GM23338 (cell line): Measurements from ENCODE around the gene SF1. TPM values are rescaled to one million over a fixed set of nuclear protein-coding genes. Genes with fewer than 3 reads are reported as not detected.

Source experiments
- ATAC-seq: fragments of 200-7000 bp; cut with Tn5 transposase; 3 replicates; pipeline ENCODE4 v1.9.1; 2020
- DNase-seq: peaks from one replicate; pipeline ENCODE4 v3.0.0-alpha.2; 2015; ENCODE audit warnings: low spot score
- H2AFZ ChIP-seq: fragments of 200-600 bp; sonication (generic); 2 replicates; pipeline ENCODE4 v1.8.0; 2016; ENCODE audit warnings: antibody characterized with exemption, mild to moderate bottlenecking, moderate library complexity
- H3F3A ChIP-seq: fragments of 200-600 bp; sonication (generic); replicated peaks from 2 replicates; pipeline ENCODE4 v1.8.0; 2017; ENCODE audit warnings: antibody characterized with exemption, mixed run types, low read depth
- H3K27ac ChIP-seq: fragments of 200-600 bp; sonication (generic); 2 replicates; pipeline ENCODE4 v1.6.1; 2016; ENCODE audit warnings: low read depth
- H3K27me3 ChIP-seq: fragments of 200-600 bp; sonication (generic); 2 replicates; pipeline ENCODE4 v1.8.0; 2016; ENCODE audit warnings: mild to moderate bottlenecking, mixed run types, moderate library complexity; ENCODE audit not compliant: insufficient read depth
- H3K36me3 ChIP-seq: fragments of 200-600 bp; sonication (generic); 2 replicates; pipeline ENCODE4 v1.8.0; 2016; ENCODE audit warnings: mild to moderate bottlenecking; ENCODE audit not compliant: insufficient read depth
- H3K4me1 ChIP-seq: fragments of 200-600 bp; sonication (generic); 2 replicates; pipeline ENCODE4 v1.8.0; 2016; ENCODE audit warnings: mild to moderate bottlenecking, moderate library complexity; ENCODE audit not compliant: insufficient read depth
- H3K4me2 ChIP-seq: fragments of 200-600 bp; sonication (generic); 2 replicates; pipeline ENCODE4 v1.7.1; 2017; ENCODE audit warnings: mixed run types
- H3K4me3 ChIP-seq: fragments of 200-600 bp; sonication (generic); 2 replicates; pipeline ENCODE4 v1.6.1; 2016; ENCODE audit warnings: mixed run types
- H3K79me2 ChIP-seq: fragments of 200-600 bp; sonication (generic); replicated peaks from 2 replicates; pipeline ENCODE4 v1.8.0; 2017; ENCODE audit warnings: mild to moderate bottlenecking; ENCODE audit not compliant: insufficient read depth
- H3K9me2 ChIP-seq: fragments of 200-600 bp; sonication (generic); 2 replicates; pipeline ENCODE4 v1.8.0; 2017; ENCODE audit not compliant: insufficient read depth
- H4K20me1 ChIP-seq: fragments of 200-600 bp; sonication (generic); replicated peaks from 2 replicates; pipeline ENCODE4 v1.8.0; 2017; ENCODE audit warnings: mild to moderate bottlenecking; ENCODE audit not compliant: insufficient read depth
- H3K27ac Mint-ChIP-seq: 2 replicates; pipeline ENCODE4 v1.8.0; 2020; ENCODE audit warnings: inconsistent platforms, mild to moderate bottlenecking, moderate library complexity, mixed read lengths
- H3K27me3 Mint-ChIP-seq: 3 replicates; pipeline ENCODE4 v1.8.0; 2022; ENCODE audit warnings: low read depth, mild to moderate bottlenecking, moderate library complexity, mixed read lengths, inconsistent platforms; ENCODE audit not compliant: insufficient read depth, poor library complexity
- H3K36me3 Mint-ChIP-seq: 3 replicates; pipeline ENCODE4 v1.8.0; 2021; ENCODE audit warnings: low read depth, mild to moderate bottlenecking, inconsistent platforms, moderate library complexity, mixed read lengths
- H3K4me1 Mint-ChIP-seq: 3 replicates; pipeline ENCODE4 v1.8.0; 2020; ENCODE audit warnings: mild to moderate bottlenecking, inconsistent platforms, mixed read lengths
- H3K4me3 Mint-ChIP-seq: 3 replicates; pipeline ENCODE4 v1.8.0; 2021; ENCODE audit warnings: moderate library complexity, mild to moderate bottlenecking, inconsistent platforms, mixed read lengths
- H3K9me3 Mint-ChIP-seq: 3 replicates; pipeline ENCODE4 v1.8.0; 2020; ENCODE audit warnings: moderate library complexity, mild to moderate bottlenecking, inconsistent platforms, mixed read lengths
- CREB1 ChIP-seq: fragments of 250-450 bp; sonication (Bioruptor Pico); IDR thresholded peaks from 2 replicates; pipeline ENCODE4 v1.5.0; 2020; ENCODE audit warnings: low read depth, mild to moderate bottlenecking, moderate library complexity
- CTCF ChIP-seq, 2 experiments: fragments of 200-600 bp in 1 of 2; sonication (generic) in 1 of 2; conservative IDR thresholded peaks; 2 replicates each; pipeline versions ENCODE4 v1.5.1 to v1.6.1; 2016 to 2017; ENCODE audit warnings: antibody characterized with exemption in 2 of 2, low read depth in 2 of 2, mild to moderate bottlenecking in 2 of 2, moderate library complexity in 1 of 2
- ETS1 ChIP-seq: IDR thresholded peaks from 2 replicates; pipeline ENCODE4 v1.6.1; 2016; ENCODE audit warnings: antibody characterized with exemption
- EZH2 ChIP-seq: fragments of 200-600 bp; sonication (generic); IDR thresholded peaks from one replicate; pipeline ENCODE4 v1.8.0; 2017; ENCODE audit warnings: antibody characterized with exemption, mild to moderate bottlenecking, low read depth; ENCODE audit not compliant: unreplicated experiment
- EZH2phosphoT487 ChIP-seq: fragments of 200-600 bp; sonication (generic); IDR thresholded peaks from one replicate; pipeline ENCODE4 v1.8.1; 2018; ENCODE audit warnings: antibody characterized with exemption; ENCODE audit not compliant: unreplicated experiment
- JUNB ChIP-seq: IDR thresholded peaks from one replicate; pipeline ENCODE4 v1.6.1; 2016; ENCODE audit warnings: antibody characterized with exemption; ENCODE audit not compliant: unreplicated experiment
- NANOG ChIP-seq: IDR thresholded peaks from 2 replicates; pipeline ENCODE4 v1.6.1; 2016; ENCODE audit warnings: antibody characterized with exemption, borderline replicate concordance
- POLR2AphosphoS5 ChIP-seq: IDR thresholded peaks from 2 replicates; pipeline ENCODE4 v1.6.1; 2016; ENCODE audit warnings: antibody characterized with exemption, low read depth
- REST ChIP-seq: IDR thresholded peaks from one replicate; pipeline ENCODE4 v1.6.1; 2018; ENCODE audit warnings: antibody characterized with exemption; ENCODE audit not compliant: unreplicated experiment
- STAT1 ChIP-seq: IDR thresholded peaks from one replicate; pipeline ENCODE4 v1.6.1; 2016; ENCODE audit warnings: antibody characterized with exemption; ENCODE audit not compliant: unreplicated experiment
- ZNF114 ChIP-seq: fragments of 250-450 bp; sonication (Bioruptor Pico); IDR thresholded peaks from 2 replicates; pipeline ENCODE4 v1.5.0; 2020; ENCODE audit warnings: mild to moderate bottlenecking, moderate library complexity
- ZNF331 ChIP-seq: fragments of 250-450 bp; sonication (Bioruptor Pico); IDR thresholded peaks from 2 replicates; pipeline ENCODE4 v1.5.0; 2020; ENCODE audit warnings: low read depth, mild to moderate bottlenecking, moderate library complexity
- polyA plus RNA-seq: library from polyadenylated mRNA; unstranded; fragments of >200 nt; fragmentation: Nextera tagmentation; extraction: Ambion mirVana; gene quantifications from 2 replicates; pipeline ENCODE4 v1.2.1, GENCODE V29; 2016
- total RNA-seq: library from RNA; depleted of rRNA; stranded (reverse); fragments of >200 nt; shearing (Covaris generic); gene quantifications from 2 replicates; pipeline ENCODE4 v1.2.3, GENCODE V29; 2014
- TF ChIP-seq, protein P1 (sequence below): fragments of 250-450 bp; sonication (Bioruptor Pico); IDR thresholded peaks from 2 replicates; pipeline ENCODE4 v1.5.0; 2020; ENCODE audit warnings: mild to moderate bottlenecking, moderate library complexity

Gene SF1
- total and polyA plus RNA-seq, 2 experiments from 2014 or later, result 76.9 to 252 TPM

- H2AFZ ChIP-seq, result no peak overlapping the region
- H3K4me1 ChIP-seq, result no peaks in the 10 kb centered on the region
- no peak overlapping the region for H3K4me2 ChIP-seq
- no peaks in the 10 kb centered on the region for H3K4me1 Mint-ChIP-seq
- no peak for TF ChIP-seq CTCF (conservative IDR thresholded peaks at IDR 0.05; ENCODE audit: low read depth in 2 of 2)
- TF ChIP-seq REST, result no peak
- TF ChIP-seq ZNF331, result no peak
- TF ChIP-seq JUNB, result no peak
- no peak for TF ChIP-seq ETS1
- TF ChIP-seq ZNF114 (CRISPR knock-in tag), result no peak
- no peak for TF ChIP-seq EZH2
- TF ChIP-seq CREB1 (CRISPR knock-in tag), result no peak
- TF ChIP-seq, protein P1, sequence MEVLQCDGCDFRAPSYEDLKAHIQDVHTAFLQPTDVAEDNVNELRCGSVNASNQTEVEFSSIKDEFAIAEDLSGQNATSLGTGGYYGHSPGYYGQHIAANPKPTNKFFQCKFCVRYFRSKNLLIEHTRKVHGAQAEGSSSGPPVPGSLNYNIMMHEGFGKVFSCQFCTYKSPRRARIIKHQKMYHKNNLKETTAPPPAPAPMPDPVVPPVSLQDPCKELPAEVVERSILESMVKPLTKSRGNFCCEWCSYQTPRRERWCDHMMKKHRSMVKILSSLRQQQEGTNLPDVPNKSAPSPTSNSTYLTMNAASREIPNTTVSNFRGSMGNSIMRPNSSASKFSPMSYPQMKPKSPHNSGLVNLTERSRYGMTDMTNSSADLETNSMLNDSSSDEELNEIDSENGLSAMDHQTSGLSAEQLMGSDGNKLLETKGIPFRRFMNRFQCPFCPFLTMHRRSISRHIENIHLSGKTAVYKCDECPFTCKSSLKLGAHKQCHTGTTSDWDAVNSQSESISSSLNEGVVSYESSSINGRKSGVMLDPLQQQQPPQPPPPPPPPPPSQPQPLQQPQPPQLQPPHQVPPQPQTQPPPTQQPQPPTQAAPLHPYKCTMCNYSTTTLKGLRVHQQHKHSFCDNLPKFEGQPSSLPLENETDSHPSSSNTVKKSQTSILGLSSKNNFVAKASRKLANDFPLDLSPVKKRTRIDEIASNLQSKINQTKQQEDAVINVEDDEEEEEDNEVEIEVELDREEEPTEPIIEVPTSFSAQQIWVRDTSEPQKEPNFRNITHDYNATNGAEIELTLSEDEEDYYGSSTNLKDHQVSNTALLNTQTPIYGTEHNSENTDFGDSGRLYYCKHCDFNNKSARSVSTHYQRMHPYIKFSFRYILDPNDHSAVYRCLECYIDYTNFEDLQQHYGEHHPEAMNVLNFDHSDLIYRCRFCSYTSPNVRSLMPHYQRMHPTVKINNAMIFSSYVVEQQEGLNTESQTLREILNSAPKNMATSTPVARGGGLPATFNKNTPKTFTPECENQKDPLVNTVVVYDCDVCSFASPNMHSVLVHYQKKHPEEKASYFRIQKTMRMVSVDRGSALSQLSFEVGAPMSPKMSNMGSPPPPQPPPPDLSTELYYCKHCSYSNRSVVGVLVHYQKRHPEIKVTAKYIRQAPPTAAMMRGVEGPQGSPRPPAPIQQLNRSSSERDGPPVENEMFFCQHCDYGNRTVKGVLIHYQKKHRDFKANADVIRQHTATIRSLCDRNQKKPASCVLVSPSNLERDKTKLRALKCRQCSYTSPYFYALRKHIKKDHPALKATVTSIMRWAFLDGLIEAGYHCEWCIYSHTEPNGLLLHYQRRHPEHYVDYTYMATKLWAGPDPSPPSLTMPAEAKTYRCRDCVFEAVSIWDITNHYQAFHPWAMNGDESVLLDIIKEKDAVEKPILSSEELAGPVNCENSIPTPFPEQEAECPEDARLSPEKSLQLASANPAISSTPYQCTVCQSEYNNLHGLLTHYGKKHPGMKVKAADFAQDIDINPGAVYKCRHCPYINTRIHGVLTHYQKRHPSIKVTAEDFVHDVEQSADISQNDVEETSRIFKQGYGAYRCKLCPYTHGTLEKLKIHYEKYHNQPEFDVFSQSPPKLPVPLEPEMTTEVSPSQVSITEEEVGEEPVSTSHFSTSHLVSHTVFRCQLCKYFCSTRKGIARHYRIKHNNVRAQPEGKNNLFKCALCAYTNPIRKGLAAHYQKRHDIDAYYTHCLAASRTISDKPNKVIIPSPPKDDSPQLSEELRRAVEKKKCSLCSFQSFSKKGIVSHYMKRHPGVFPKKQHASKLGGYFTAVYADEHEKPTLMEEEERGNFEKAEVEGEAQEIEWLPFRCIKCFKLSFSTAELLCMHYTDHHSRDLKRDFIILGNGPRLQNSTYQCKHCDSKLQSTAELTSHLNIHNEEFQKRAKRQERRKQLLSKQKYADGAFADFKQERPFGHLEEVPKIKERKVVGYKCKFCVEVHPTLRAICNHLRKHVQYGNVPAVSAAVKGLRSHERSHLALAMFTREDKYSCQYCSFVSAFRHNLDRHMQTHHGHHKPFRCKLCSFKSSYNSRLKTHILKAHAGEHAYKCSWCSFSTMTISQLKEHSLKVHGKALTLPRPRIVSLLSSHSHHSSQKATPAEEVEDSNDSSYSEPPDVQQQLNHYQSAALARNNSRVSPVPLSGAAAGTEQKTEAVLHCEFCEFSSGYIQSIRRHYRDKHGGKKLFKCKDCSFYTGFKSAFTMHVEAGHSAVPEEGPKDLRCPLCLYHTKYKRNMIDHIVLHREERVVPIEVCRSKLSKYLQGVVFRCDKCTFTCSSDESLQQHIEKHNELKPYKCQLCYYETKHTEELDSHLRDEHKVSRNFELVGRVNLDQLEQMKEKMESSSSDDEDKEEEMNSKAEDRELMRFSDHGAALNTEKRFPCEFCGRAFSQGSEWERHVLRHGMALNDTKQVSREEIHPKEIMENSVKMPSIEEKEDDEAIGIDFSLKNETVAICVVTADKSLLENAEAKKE (CRISPR knock-in tag), result no peak
- no peak for TF ChIP-seq EZH2phosphoT487
- no peak for TF ChIP-seq POLR2AphosphoS5
- no peak for TF ChIP-seq NANOG
- TF ChIP-seq STAT1, result no peak
- no peaks in the 10 kb centered on the region for H3K9me2 ChIP-seq
- H3K9me3 Mint-ChIP-seq, result no peaks in the 10 kb centered on the region
- no peaks in the 10 kb centered on the region for H3F3A ChIP-seq
- no peaks in the 10 kb centered on the region for H3K27me3 ChIP-seq
- no peak overlapping the region for H3K27ac ChIP-seq
- DNase-seq (no peak), ATAC-seq (no peak)
- H3K27me3 Mint-ChIP-seq, result peaks cover 9% of the 10 kb centered on the region
- no peaks in the 10 kb centered on the region for H3K36me3 ChIP-seq
- no peak overlapping the region for H3K4me3 ChIP-seq
- H3K36me3 Mint-ChIP-seq, result peaks cover 5% of the 10 kb centered on the region; the same call in 1 of the 3 replicates
- no peak overlapping the region for H3K27ac Mint-ChIP-seq
- H3K79me2 ChIP-seq, result no peaks in the 10 kb centered on the region
- H4K20me1 ChIP-seq, result no peaks in the 10 kb centered on the region
- H3K4me3 Mint-ChIP-seq, result no peak overlapping the region
These were observed 45.3 kb upstream of the SF1 start for GRCh38 chr11:64823568-64824119.
